ENCODE data around the gene GFAP. TPM values are rescaled to one million over a fixed set of nuclear protein-coding genes. Genes with fewer than 3 reads are reported as not detected.

The GFAP gene
- total RNA-seq, 1 experiment from 2014 or later = 1.2 TPM

DNA sequence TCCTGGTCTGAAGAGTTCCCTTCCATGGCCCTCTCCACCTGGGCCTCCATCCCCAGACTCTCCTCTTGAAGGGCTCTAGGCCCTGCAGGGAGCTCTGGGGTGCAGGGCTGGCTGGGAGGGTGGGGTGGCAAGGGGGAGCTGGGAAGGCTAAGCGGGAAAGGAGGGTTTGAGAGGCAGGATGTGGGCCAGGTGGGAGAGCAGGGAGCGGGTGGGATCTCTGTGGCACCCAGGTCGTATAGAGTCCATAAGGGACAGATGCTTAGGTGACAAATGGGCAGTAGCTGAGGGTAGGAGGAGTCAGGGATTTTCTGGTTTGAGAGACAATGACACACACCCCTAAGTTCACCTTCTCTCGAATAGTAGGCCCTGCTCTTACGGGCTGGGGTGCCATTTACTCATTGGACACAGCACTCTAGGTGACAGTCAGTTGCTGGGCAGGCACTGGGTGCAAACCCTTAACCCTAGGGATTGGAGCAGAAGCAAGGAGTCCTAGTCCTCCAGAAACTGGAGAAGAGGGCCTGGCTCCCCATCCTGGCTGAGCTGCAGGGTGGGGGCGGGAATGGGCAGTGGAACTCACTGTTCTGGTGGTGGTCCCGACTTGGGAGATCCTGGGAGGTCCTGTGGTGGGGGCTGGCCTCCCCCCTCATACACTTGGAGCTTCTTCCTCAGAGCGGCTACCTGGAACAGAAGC, 16.9 kb upstream of the GFAP start:
- no peaks in the 10 kb centered on the region for H3K23me2 ChIP-seq (ENCODE audit: insufficient read length, low read depth, low read length, poor library complexity, severe bottlenecking)
- no peak overlapping the region for H4K91ac ChIP-seq (ENCODE audit: insufficient read length, low read depth, low read length)
- H4K8ac ChIP-seq (replicated peaks; ENCODE audit: insufficient read length, low read depth, low read length) = no peak overlapping the region
- no peak overlapping the region for H2AK5ac ChIP-seq (ENCODE audit: insufficient read length, low read length)
- WGBS (ENCODE audit: extremely low coverage, insufficient read length, low lambda C conversion rate) = no CpG with 5 or more reads among the region's 8 CpGs
- H4K20me1 ChIP-seq (ENCODE audit: control insufficient read depth, insufficient read depth, insufficient read length) = no peaks in the 10 kb centered on the region
- no peak overlapping the region for H2BK120ac ChIP-seq (ENCODE audit: low read depth, low read length, poor library complexity, severe bottlenecking)
- no peaks in the 10 kb centered on the region for H3K9me3 ChIP-seq (ENCODE audit: control insufficient read depth, low read depth, low read length)
- H3T11ph ChIP-seq (ENCODE audit: low read length) = no peak overlapping the region
- no peak overlapping the region for H3K56ac ChIP-seq (ENCODE audit: insufficient read length, low read depth, low read length)
- Mint-ChIP-seq H3K4me3 (no peak overlapping the region), H3K4me1 (no peaks in the 10 kb centered on the region), H3K27ac (no peak overlapping the region; a peak in 1 of 7 replicates), H3K9me3 (no peaks in the 10 kb centered on the region), H3K36me3 (ENCODE audit: insufficient read depth in 1 of 3, low read depth in 3 of 3) (peaks cover 48 to 88% (median 87%) of the 10 kb centered on the region in 3 experiments), H3K27me3 (ENCODE audit: low read depth) (no peaks in the 10 kb centered on the region)
- no peaks in the 10 kb centered on the region for H3K79me1 ChIP-seq (ENCODE audit: insufficient read depth, low read depth, low read length, poor library complexity, severe bottlenecking)
- peak; percentile 22 for DNase-seq
- H2BK20ac ChIP-seq (ENCODE audit: low read depth, low read length, poor library complexity, severe bottlenecking) = no peak overlapping the region
- H3K23ac ChIP-seq (ENCODE audit: insufficient read length, low read depth, low read length) = no peak overlapping the region
- H2AFZ ChIP-seq (ENCODE audit: low read length) = no peak overlapping the region
- H2BK12ac ChIP-seq (ENCODE audit: insufficient read length, low read depth, low read length) = no peak overlapping the region
- TF ChIP-seq CTCF (conservative IDR thresholded peaks at IDR 0.05) = no peak
- no peaks in the 10 kb centered on the region for H3K79me2 ChIP-seq (ENCODE audit: insufficient read depth, low read length)
- H3K14ac ChIP-seq (ENCODE audit: insufficient read depth, low read length) = no peak overlapping the region
- no peak overlapping the region for H2BK5ac ChIP-seq (ENCODE audit: insufficient read length, low read length)
- no peak overlapping the region for H3K27ac ChIP-seq (ENCODE audit: insufficient read length, low read depth, low read length)
- no peak overlapping the region for H3K18ac ChIP-seq (ENCODE audit: insufficient read length, low read depth, low read length)
- H3K4ac ChIP-seq (ENCODE audit: low read depth, low read length) = no peak overlapping the region
- no peak overlapping the region for H3K9ac ChIP-seq (ENCODE audit: extremely low read depth, insufficient read length, low read length)
- H4K5ac ChIP-seq (ENCODE audit: insufficient read length, low read depth, low read length) = no peak overlapping the region
- no peak overlapping the region for H3K4me2 ChIP-seq (ENCODE audit: insufficient read depth, insufficient read length, low read length)
- H3K4me1 ChIP-seq (ENCODE audit: insufficient read depth, low read length) = no peaks in the 10 kb centered on the region
- no peak overlapping the region for H2BK15ac ChIP-seq (ENCODE audit: low read depth, low read length)
- H3K27me3 ChIP-seq (ENCODE audit: insufficient read depth, low read length) = no peaks in the 10 kb centered on the region
